SH-SY5Y (cell line): ENCODE results near the gene TSPAN18.

Experiments
- GATA2 ChIP-seq: IDR thresholded peaks from 2 replicates; pipeline ENCODE4 v1.6.1; 2011; ENCODE audit warnings: mild to moderate bottlenecking, low read depth, low read length
- GATA3 ChIP-seq: IDR thresholded peaks from 2 replicates; pipeline ENCODE4 v1.6.1; 2011; ENCODE audit warnings: low read depth, mild to moderate bottlenecking, low read length, moderate library complexity

- TF ChIP-seq GATA3: no peak
- no peak for TF ChIP-seq GATA2
Observed at GRCh38 chr11:44974402-44975000, 247.7 kb downstream of the TSPAN18 start.
